ENCODE measurements around the gene STEAP3. TPM values are rescaled to one million over a fixed set of nuclear protein-coding genes. Genes with fewer than 3 reads are reported as not detected.

STEAP3 gene
- total RNA-seq, 1 donor from 2014 or later: 38.8 TPM

GRCh38 chr2:119201815-119202214 is 21.8 kb upstream of the STEAP3 start:
- DNase-seq (ENCODE audit: low read depth): no peak
- Histone ChIP-seq H3K27me3 (ENCODE audit: control insufficient read depth, insufficient read depth, low read length) (no peaks in the 10 kb centered on the region), H3K36me3 (ENCODE audit: control insufficient read depth, insufficient read depth, low read length) (no peaks in the 10 kb centered on the region), H3K4me3 (ENCODE audit: low read depth, low read length) (no peak overlapping the region)
- TF ChIP-seq CTCF (IDR thresholded peaks at IDR 0.05; ENCODE audit: insufficient read depth, low read length, poor library complexity, severe bottlenecking): no peak

GRCh38 chr2:119202610-119203310 is 20.9 kb upstream of the STEAP3 start:
- H3K36me3 ChIP-seq (ENCODE audit: control insufficient read depth, insufficient read depth, low read length): no peaks in the 10 kb centered on the region
- no peaks in the 10 kb centered on the region for H3K27me3 ChIP-seq (ENCODE audit: control insufficient read depth, insufficient read depth, low read length)
- no peak for TF ChIP-seq CTCF (IDR thresholded peaks at IDR 0.05; ENCODE audit: insufficient read depth, low read length, poor library complexity, severe bottlenecking)
- H3K4me3 ChIP-seq (ENCODE audit: low read depth, low read length): no peak overlapping the region
- DNase-seq (ENCODE audit: low read depth): no peak

GRCh38 chr2:119204525-119204924 is 19.1 kb upstream of the STEAP3 start:
- no peak for DNase-seq (ENCODE audit: low read depth)
- Histone ChIP-seq H3K4me3 (ENCODE audit: low read depth, low read length) (no peak overlapping the region), H3K27me3 (ENCODE audit: control insufficient read depth, insufficient read depth, low read length) (no peaks in the 10 kb centered on the region), H3K36me3 (ENCODE audit: control insufficient read depth, insufficient read depth, low read length) (no peaks in the 10 kb centered on the region)
- no peak for TF ChIP-seq CTCF (IDR thresholded peaks at IDR 0.05; ENCODE audit: insufficient read depth, low read length, poor library complexity, severe bottlenecking)

GRCh38 chr2:119205001-119205706 is 18.5 kb upstream of the STEAP3 start:
- no peaks in the 10 kb centered on the region for H3K36me3 ChIP-seq (ENCODE audit: control insufficient read depth, insufficient read depth, low read length)
- H3K4me3 ChIP-seq (ENCODE audit: low read depth, low read length): no peak overlapping the region
- TF ChIP-seq CTCF (IDR thresholded peaks at IDR 0.05; ENCODE audit: insufficient read depth, low read length, poor library complexity, severe bottlenecking): no peak
- no peak for DNase-seq (ENCODE audit: low read depth)
- no peaks in the 10 kb centered on the region for H3K27me3 ChIP-seq (ENCODE audit: control insufficient read depth, insufficient read depth, low read length)

GRCh38 chr2:119206201-119206600 is 17.4 kb upstream of the STEAP3 start:
- H3K27me3 ChIP-seq (ENCODE audit: control insufficient read depth, insufficient read depth, low read length): no peaks in the 10 kb centered on the region
- DNase-seq (ENCODE audit: low read depth): no peak
- no peak for TF ChIP-seq CTCF (IDR thresholded peaks at IDR 0.05; ENCODE audit: insufficient read depth, low read length, poor library complexity, severe bottlenecking)
- no peaks in the 10 kb centered on the region for H3K36me3 ChIP-seq (ENCODE audit: control insufficient read depth, insufficient read depth, low read length)
- no peak overlapping the region for H3K4me3 ChIP-seq (ENCODE audit: low read depth, low read length)
